ENCODE data around the gene DNAJC15. TPM values are rescaled to one million over a fixed set of nuclear protein-coding genes. Genes with fewer than 3 reads are reported as not detected.

Gene DNAJC15
- total and polyA plus RNA-seq, 2 of the 8 experiments (the other 6 are each of a cell fraction or from before 2014, with no cell fraction given): 5.8 to 20.8 TPM

- no peak overlapping the region for H2AK5ac ChIP-seq (ENCODE audit: low read depth, low read length)
- no peak overlapping the region for H3K56ac ChIP-seq (replicated peaks; ENCODE audit: insufficient read length, low read depth, low read length)
- DNase-seq (ENCODE audit: low read depth in 1 of 2, low spot score in 2 of 2): no peak
- no peaks in the 10 kb centered on the region for H3K23me2 ChIP-seq (ENCODE audit: low read depth, low read length)
- no peak overlapping the region for H4K91ac ChIP-seq (replicated peaks; ENCODE audit: insufficient read length, low read length)
- H2BK15ac ChIP-seq (ENCODE audit: low read length): no peak overlapping the region
- no peak overlapping the region for H3K4me3 ChIP-seq (ENCODE audit: extremely low read depth in 1 of 4, insufficient read depth in 2 of 4, low read depth in 3 of 4, low read length in 4 of 4)
- H4K8ac ChIP-seq (ENCODE audit: extremely low read depth, insufficient read depth, low read length): no peak overlapping the region
- POLR2A ChIA-PET (ENCODE audit: partially characterized antibody): no interaction called here
- no peak overlapping the region for H3K27ac ChIP-seq (ENCODE audit: low read depth, low read length)
- H3K18ac ChIP-seq (ENCODE audit: extremely low read depth, low read length): no peak overlapping the region
- H3K27me3 ChIP-seq (replicated peaks in 1 of 4; ENCODE audit: control insufficient read depth in 3 of 4, extremely low read depth in 1 of 4, insufficient read depth in 3 of 4, low read length in 3 of 4): no peaks in the 10 kb centered on the region
- no peak overlapping the region for H3K4me2 ChIP-seq (ENCODE audit: insufficient read depth in 1 of 2, low read depth in 2 of 2, low read length in 2 of 2)
- CTCF ChIA-PET (ENCODE audit: partially characterized antibody): interaction anchor here (0.8 to 1.4 kb wide), 4 partner anchors 8 to 119 kb away, joined by 3 to 5 read pairs (median 3); no protein-coding TSS in a partner anchor
- no peak overlapping the region for H3K4ac ChIP-seq (replicated peaks; ENCODE audit: insufficient read length, low read depth, low read length)
- H4K5ac ChIP-seq (ENCODE audit: insufficient read length, low read depth, low read length): no peak overlapping the region
- H3K9ac ChIP-seq (replicated peaks in 1 of 4; ENCODE audit: extremely low read depth in 1 of 4, low read depth in 3 of 4, low read length in 3 of 4): no peak overlapping the region
- H3K9me3 ChIP-seq (ENCODE audit: insufficient read depth in 2 of 2, low read depth in 1 of 2, low read length in 1 of 2): peaks cover 0 to 3% of the 10 kb centered on the region in 2 experiments; a peak in 2 of 4 replicates
- H4K20me1 ChIP-seq (replicated peaks in 1 of 2; ENCODE audit: control insufficient read depth in 1 of 2, insufficient read depth in 2 of 2, low read length in 2 of 2): no peaks in the 10 kb centered on the region
- no peaks in the 10 kb centered on the region for H3K4me1 ChIP-seq (replicated peaks in 1 of 4; ENCODE audit: control insufficient read depth in 3 of 4, insufficient read depth in 4 of 4, low read length in 3 of 4)
- no peak overlapping the region for H2BK20ac ChIP-seq (ENCODE audit: low read length)
- no peaks in the 10 kb centered on the region for H3K79me1 ChIP-seq (ENCODE audit: low read depth, low read length)
- H2BK12ac ChIP-seq (ENCODE audit: low read depth, low read length): no peak overlapping the region
- no peak overlapping the region for H3K14ac ChIP-seq (ENCODE audit: insufficient read length)
- no peak overlapping the region for H3K23ac ChIP-seq (ENCODE audit: insufficient read length)
- H3K79me2 ChIP-seq (ENCODE audit: control insufficient read depth in 1 of 2, insufficient read depth in 2 of 2, low read length in 2 of 2): no peaks in the 10 kb centered on the region
- no peak overlapping the region for H2BK120ac ChIP-seq (replicated peaks; ENCODE audit: low read depth, low read length)
- no peak overlapping the region for H2AFZ ChIP-seq (ENCODE audit: low read length)
- WGBS, 2 experiments (ENCODE audit: extremely low coverage in 1 of 2, insufficient coverage in 1 of 2, insufficient read length in 1 of 2, insufficient replicate concordance in 2 of 2, low coverage in 1 of 2, low lambda C conversion rate in 2 of 2, missing lambda C conversion rate in 1 of 2): 88% methylated on average over 4 of the region's 4 CpGs; no CpG with 5 or more reads in 1 of the 2 experiments
- no peak for FAIRE-seq
- H3K36me3 ChIP-seq (ENCODE audit: control insufficient read depth in 2 of 4, insufficient read depth in 4 of 4, low read length in 3 of 4): no peaks in the 10 kb centered on the region; a peak in 2 of 8 replicates
- no peak overlapping the region for H2BK5ac ChIP-seq (ENCODE audit: low read depth, low read length)
- TF ChIP-seq RBBP5 (IDR thresholded peaks at IDR 0.05; ENCODE audit: borderline replicate concordance, low read depth, low read length) (no peak), CHD2 (IDR thresholded peaks at IDR 0.05; ENCODE audit: low read length) (no peak), ATF3 (IDR thresholded peaks at IDR 0.05; ENCODE audit: insufficient read depth, low read depth, low read length) (no peak), TAF1 (IDR thresholded peaks at IDR 0.05; ENCODE audit: low read depth, low read length) (no peak), BCL11A (IDR thresholded peaks at IDR 0.05; ENCODE audit: low read depth in 2 of 2, low read length in 2 of 2) (no peak), RAD21 (IDR thresholded peaks at IDR 0.05 in 1 of 2, conservative IDR thresholded peaks at IDR 0.05 in 1 of 2; ENCODE audit: low read depth in 2 of 2, low read length in 2 of 2) (no peak), TEAD4 (IDR thresholded peaks at IDR 0.05; ENCODE audit: low read depth, low read length) (no peak), NRF1 (IDR thresholded peaks at IDR 0.05; ENCODE audit: low read depth, low read length) (no peak), TAF7 (optimal IDR thresholded peaks at IDR 0.05; ENCODE audit: borderline replicate concordance, low read depth, low read length) (no peak), CTBP2 (IDR thresholded peaks at IDR 0.05; ENCODE audit: borderline replicate concordance, insufficient read depth, insufficient read length, low read length) (no peak), CBX8 (IDR thresholded peaks at IDR 0.05; ENCODE audit: borderline replicate concordance, low read depth, low read length) (no peak), POLR2A (IDR thresholded peaks at IDR 0.05; ENCODE audit: control extremely low read depth in 1 of 2, low read depth in 2 of 2, low read length in 2 of 2) (no peak), E2F6 (IDR thresholded peaks at IDR 0.05) (no peak)
Observed at GRCh38 chr13:43088093-43088511, 64.7 kb downstream of the DNAJC15 start.
